K562 (cell line): ENCODE results near the gene CWC22. TPM values are rescaled to one million over a fixed set of nuclear protein-coding genes. Genes with fewer than 3 reads are reported as not detected.

ENCODE experiments used
- ATAC-seq: fragments of 200-7000 bp; cut with Tn5 transposase; 3 replicates; pipeline ENCODE4 v1.9.1; 2020; ENCODE audit warnings: moderate library complexity
- BruUV-seq: library from RNA; stranded (reverse); fragments of 400-500 nt; replicated peaks from 2 replicates; lab custom pipeline; 2021; lab: Mats Ljungman, UMichigan
- CTCF ChIA-PET: fragments of 300-600 bp; formaldehyde crosslinking; extraction: SDS; loops from one replicate; lab custom pipeline; 2021; ENCODE audit warnings: low intra/inter-chr PET ratio; lab: Yijun Ruan, JAX
- POLR2A ChIA-PET: fragments of 300-600, 350-650 bp; sonication (Branson Sonifier 250); formaldehyde crosslinking; extraction: SDS; loops from one replicate; lab custom pipeline; 2021; ENCODE audit warnings: antibody characterized with exemption, inconsistent platforms; lab: Yijun Ruan, JAX
- DNase-seq, 4 experiments: peaks; one replicate each; pipeline versions ENCODE4 v3.0.0 to v3.0.0-alpha.2; 2011 to 2018; ENCODE audit warnings: low spot score in 3 of 4, mixed read lengths in 3 of 4; ENCODE audit errors: extremely low read depth in 1 of 4
- FAIRE-seq: peaks from 2 replicates; lab custom pipeline; 2011; peaks lifted over from hg19 to GRCh38; lab: Jason Lieb, UNC
- H2AFZ ChIP-seq: 2 replicates; pipeline ENCODE4 v1.6.0; 2011; ENCODE audit warnings: low read depth, low read length, control low read depth, inconsistent platforms
- H3K27ac ChIP-seq: fragments of 200-600 bp; 3 replicates; pipeline ENCODE4 v1.8.0; 2011; ENCODE audit warnings: low read depth, mild to moderate bottlenecking, control low read depth, inconsistent platforms, low read length, moderate library complexity, mixed read lengths; ENCODE audit errors: extremely low read depth
- H3K27me3 ChIP-seq, 2 experiments: fragments of 300-600 bp in 1 of 2; 2 replicates in 1 of 2; 3 replicates in 1 of 2; pipeline versions ENCODE4 v1.6.0 to v1.8.0; 2011; ENCODE audit warnings: inconsistent platforms in 2 of 2, low read length in 2 of 2, mild to moderate bottlenecking in 1 of 2, mixed read lengths in 1 of 2, moderate library complexity in 1 of 2; ENCODE audit not compliant: control insufficient read depth in 2 of 2, insufficient read depth in 2 of 2
- H3K36me3 ChIP-seq: fragments of 300-600 bp; 3 replicates; pipeline ENCODE4 v1.8.0; 2011; ENCODE audit warnings: mild to moderate bottlenecking, low read length, inconsistent platforms; ENCODE audit not compliant: control insufficient read depth, insufficient read depth
- H3K4me1 ChIP-seq, 2 experiments: fragments of 200-600 bp in 1 of 2; replicated peaks in 1 of 2; 2 replicates in 1 of 2; 3 replicates in 1 of 2; pipeline versions ENCODE4 v1.5.1 to v1.8.0; 2011; ENCODE audit warnings: inconsistent platforms in 2 of 2, low read length in 2 of 2, mild to moderate bottlenecking in 1 of 2, mixed read lengths in 1 of 2, moderate library complexity in 1 of 2; ENCODE audit not compliant: control insufficient read depth in 2 of 2, insufficient read depth in 2 of 2
- H3K4me2 ChIP-seq: 2 replicates; pipeline ENCODE4 v1.6.1; 2011; ENCODE audit warnings: low read length, control low read depth, inconsistent platforms, mixed read lengths; ENCODE audit not compliant: insufficient read depth
- H3K4me3 ChIP-seq: fragments of 200-600 bp; sonication (generic), shearing (Covaris generic); 2 replicates; pipeline ENCODE4 v1.5.1; 2016; ENCODE audit warnings: control low read depth, inconsistent platforms
- H3K79me2 ChIP-seq: fragments of 200-600 bp; 3 replicates; pipeline ENCODE4 v1.8.0; 2011; ENCODE audit warnings: low read length, inconsistent platforms; ENCODE audit not compliant: control insufficient read depth, insufficient read depth
- H3K9ac ChIP-seq, 2 experiments: 2 replicates each; pipeline versions ENCODE4 v1.6.0 to v1.6.1; 2011; ENCODE audit warnings: low read depth in 2 of 2, low read length in 2 of 2, control low read depth in 1 of 2, inconsistent platforms in 1 of 2, mild to moderate bottlenecking in 1 of 2, mixed read lengths in 1 of 2; ENCODE audit not compliant: insufficient read depth in 1 of 2
- H3K9me1 ChIP-seq: one replicate; pipeline ENCODE4 v1.6.0; 2011; ENCODE audit warnings: inconsistent platforms, mild to moderate bottlenecking, low read length, moderate library complexity; ENCODE audit not compliant: control insufficient read depth, insufficient read depth
- H3K9me3 ChIP-seq: replicated peaks from 2 replicates; pipeline ENCODE4 v1.5.1; 2011; ENCODE audit warnings: low read depth, low read length, inconsistent platforms; ENCODE audit not compliant: control insufficient read depth, insufficient read depth
- H4K20me1 ChIP-seq: replicated peaks from 2 replicates; pipeline ENCODE4 v1.6.1; 2011; ENCODE audit warnings: low read length, inconsistent platforms, mixed read lengths; ENCODE audit not compliant: control insufficient read depth, insufficient read depth
- EP300 ChIP-seq: IDR thresholded peaks from 2 replicates; pipeline ENCODE4 v1.6.1; 2012; ENCODE audit warnings: low read length, improper control_type of control experiment
- FOXP1 ChIP-seq: sonication (generic); formaldehyde crosslinking; IDR thresholded peaks from 2 replicates; pipeline ENCODE4 v1.8.0; 2022; ENCODE audit warnings: mild to moderate bottlenecking, missing genetic modification reagents
- HLTF ChIP-seq: fragments of 450-650 bp; IDR thresholded peaks from 2 replicates; pipeline ENCODE4 v1.6.1; 2016
- PKNOX1 ChIP-seq: fragments of 450-650 bp; IDR thresholded peaks from 2 replicates; pipeline ENCODE4 v1.6.1; 2016
- RBM25 ChIP-seq: fragments of 200-400 bp; formaldehyde crosslinking; IDR thresholded peaks from 2 replicates; pipeline ENCODE4 v1.6.1; 2018; ENCODE audit warnings: low read length, low read depth, moderate library complexity; ENCODE audit not compliant: severe bottlenecking
- SOX6 ChIP-seq: fragments of 450-650 bp; IDR thresholded peaks from 2 replicates; pipeline ENCODE4 v1.6.1; 2014; ENCODE audit warnings: mild to moderate bottlenecking
- TFAM ChIP-seq: fragments of 250-450 bp; sonication (Bioruptor Pico); conservative IDR thresholded peaks from 2 replicates; pipeline ENCODE4 v1.5.0; 2021; ENCODE audit warnings: mild to moderate bottlenecking, moderate library complexity
- ZHX1 ChIP-seq: fragments of 150-350 bp; conservative IDR thresholded peaks from 2 replicates; pipeline ENCODE4 v1.6.1; 2014; ENCODE audit warnings: low read length
- ZNF146 ChIP-seq: IDR thresholded peaks from one replicate; pipeline ENCODE4 v1.6.1; 2018; ENCODE audit warnings: missing compliant biosample characterization; ENCODE audit not compliant: unreplicated experiment
- WGBS: fragments of 100-300 bp; shearing (Covaris generic); methylation state at CpG from one replicate; pipeline ENCODE4 v1.1.6; 2016; ENCODE audit warnings: low coverage, mixed read lengths; ENCODE audit not compliant: insufficient coverage; ENCODE audit errors: missing lambda C conversion rate; 5-methylcytosine and 5-hydroxymethylcytosine counted together
- in situ Hi-C: fragments of 300-500 bp; cut with MboI; formaldehyde crosslinking; loops from 4 replicates; pipeline ENCODE4 v1.15.0; 2018; ENCODE audit warnings: inconsistent platforms, mixed read lengths
- intact Hi-C: fragments of 100-400 bp; cut with micrococcal nuclease; formaldehyde crosslinking; loops from 2 replicates; pipeline ENCODE4 v1.14.2; 2022
- polyA plus RNA-seq, 8 experiments: library from polyadenylated mRNA; depleted of rRNA in 4 of 8; stranded (reverse) in 5 of 8; unstranded in 3 of 8; fragments of >200 nt; fragmentation: Nextera tagmentation in 2 of 8; fragmentation: Illumina TruSeq in 1 of 8; extraction: Ambion mirVana in 2 of 8; extraction: Trizol in 1 of 8; gene quantifications; 2 replicates each; pipeline versions ENCODE4 v1.2.1 to v1.2.3, GENCODE V29; 2011 to 2014; ENCODE audit warnings: inconsistent platforms in 1 of 8, missing spikeins in 1 of 8
- total RNA-seq, 7 experiments: library from RNA; depleted of rRNA in 6 of 7; stranded (reverse); fragments of >200 nt in 6 of 7; fragmentation: Illumina TruSeq in 2 of 7; extraction: Trizol in 2 of 7; gene quantifications; 2 replicates each; pipeline versions ENCODE4 v1.2.1 to v1.2.3, GENCODE V29; 2011 to 2021; ENCODE audit warnings: low replicate concordance in 1 of 7

CWC22 gene
- total and polyA plus RNA-seq, 9 of the 15 experiments (the other 6 are each of a cell fraction or from before 2014, with no cell fraction given) = 14.5 to 54.2 (median 36.7) TPM

GRCh38 chr2:179983250-179983932 lies 23.7 kb downstream of the CWC22 start:
- H3K9me3 ChIP-seq = no peaks in the 10 kb centered on the region
- DNase-seq (no peak), ATAC-seq (no peak), FAIRE-seq (no peak)
- peaks cover 90% of the 10 kb centered on the region for H3K36me3 ChIP-seq
- BruUV-seq = no TSS peak
- intact Hi-C loops = no loop called here
- no peak overlapping the region for H3K27ac ChIP-seq
- no peak overlapping the region for H3K9ac ChIP-seq
- H3K27me3 ChIP-seq = no peaks in the 10 kb centered on the region
- no peak overlapping the region for H3K4me3 ChIP-seq
- no peak overlapping the region for H2AFZ ChIP-seq
- no peaks in the 10 kb centered on the region for H3K9me1 ChIP-seq
- POLR2A ChIA-PET = no interaction called here
- in situ Hi-C loops = no loop called here
- H3K4me1 ChIP-seq = no peaks in the 10 kb centered on the region
- H3K4me2 ChIP-seq = no peak overlapping the region
- CTCF ChIA-PET = no interaction called here
- TF ChIP-seq FOXP1 (no peak), ZHX1 (no peak), PKNOX1 (no peak), SOX6 (no peak), TFAM (CRISPR knock-in tag) (no peak), HLTF (no peak), ZNF146 (CRISPR knock-in tag) (peak; percentile 71), EP300 (no peak), RBM25 (peak; percentile 39)
- no peaks in the 10 kb centered on the region for H4K20me1 ChIP-seq
- no peaks in the 10 kb centered on the region for H3K79me2 ChIP-seq
- 65% methylated on average over 1 of the region's 1 CpG for WGBS
